NCI-H2227 treated with DMSO at 0.1 percent for 48 hours (cell line): ENCODE results near the gene BRSK2.

Source experiments
- DNase-seq: peaks from one replicate; lab custom pipeline; 2025; lab: John Stamatoyannopoulos, UW

BRSK2 gene

GRCh38 chr11:1397146-1397861 lies 7.6 kb downstream of the BRSK2 start:
- no peak for DNase-seq

GRCh38 chr11:1397862-1398527 lies 8.3 kb downstream of the BRSK2 start:
- DNase-seq: no peak

- no peak for DNase-seq
Observed at GRCh38 chr11:1398528-1399235, 8.9 kb downstream of the BRSK2 start.

GRCh38 chr11:1399386-1400316 lies 9.9 kb downstream of the BRSK2 start:
- peak; percentile 42 for DNase-seq

GRCh38 chr11:1400317-1401170 lies 10.8 kb downstream of the BRSK2 start:
- no peak for DNase-seq

- DNase-seq: no peak
Observed at GRCh38 chr11:1401171-1401445, 11.4 kb downstream of the BRSK2 start.

- peak; percentile 8 for DNase-seq
Observed at GRCh38 chr11:1401656-1402221, 12.0 kb downstream of the BRSK2 start.

- no peak for DNase-seq
Observed at GRCh38 chr11:1402355-1403077, 12.8 kb downstream of the BRSK2 start.

GRCh38 chr11:1403078-1403620 lies 13.4 kb downstream of the BRSK2 start:
- DNase-seq: no peak

GRCh38 chr11:1403721-1404460 lies 14.2 kb downstream of the BRSK2 start:
- DNase-seq: no peak

- no peak for DNase-seq
Observed at GRCh38 chr11:1404461-1405185, 14.9 kb downstream of the BRSK2 start.

- no peak for DNase-seq
Observed at GRCh38 chr11:1405186-1406020, 15.7 kb downstream of the BRSK2 start.

- DNase-seq: no peak
Observed at GRCh38 chr11:1406571-1407485, 17.1 kb downstream of the BRSK2 start.

- no peak for DNase-seq
Observed at GRCh38 chr11:1407668-1408067, 17.9 kb downstream of the BRSK2 start.

- DNase-seq: no peak
Observed at GRCh38 chr11:1408346-1408745, 18.6 kb downstream of the BRSK2 start.

- no peak for DNase-seq
Observed at GRCh38 chr11:1409108-1409851, 19.5 kb downstream of the BRSK2 start.
